Activated naive CD8-positive, alpha-beta T cell treated with anti-CD3 and anti-CD28 coated beads, Interleukin-2, amount 50 U/mL, for 24 hours (primary cell): ENCODE measurements around the gene GABARAPL2.
A peak's percentile ranks its signal among the peaks of the same experiment; 100 is the strongest.

Experiments used
- ATAC-seq: fragments of 150-1000 bp; cut with Tn5 transposase; one replicate; pipeline ENCODE4 v1.10.0; 2021
- DNase-seq: peaks from one replicate; pipeline ENCODE4 v3.0.0; 2021
- H3K27ac Mint-ChIP-seq: one replicate; pipeline ENCODE4 v1.8.0; 2021; ENCODE audit warnings: mild to moderate bottlenecking, mixed read lengths
- H3K27me3 Mint-ChIP-seq: one replicate; pipeline ENCODE4 v1.8.0; 2021; ENCODE audit warnings: mixed read lengths
- H3K36me3 Mint-ChIP-seq: one replicate; pipeline ENCODE4 v1.8.0; 2021; ENCODE audit warnings: low read depth, mixed read lengths
- H3K4me1 Mint-ChIP-seq: one replicate; pipeline ENCODE4 v1.8.0; 2021; ENCODE audit warnings: mixed read lengths
- H3K4me3 Mint-ChIP-seq: one replicate; pipeline ENCODE4 v1.8.0; 2021; ENCODE audit warnings: mild to moderate bottlenecking, moderate library complexity, mixed read lengths
- H3K9me3 Mint-ChIP-seq: one replicate; pipeline ENCODE4 v1.8.0; 2021; ENCODE audit warnings: mixed read lengths

The GABARAPL2 gene

GRCh38 chr16:75593308-75593707 lies 27.1 kb downstream of the GABARAPL2 start:
- Mint-ChIP-seq H3K27ac (no peak overlapping the region), H3K36me3 (peaks cover 23% of the 10 kb centered on the region), H3K4me3 (no peak overlapping the region), H3K4me1 (peaks cover 14% of the 10 kb centered on the region), H3K27me3 (no peaks in the 10 kb centered on the region), H3K9me3 (no peaks in the 10 kb centered on the region)
- no peak for ATAC-seq
- DNase-seq: no peak

- no peaks in the 10 kb centered on the region for H3K27me3 Mint-ChIP-seq
- ATAC-seq: peak; percentile 80
- peaks cover 14% of the 10 kb centered on the region for H3K4me1 Mint-ChIP-seq
Observed at GRCh38 chr16:75593825-75594820, 27.9 kb downstream of the GABARAPL2 start.

DNA sequence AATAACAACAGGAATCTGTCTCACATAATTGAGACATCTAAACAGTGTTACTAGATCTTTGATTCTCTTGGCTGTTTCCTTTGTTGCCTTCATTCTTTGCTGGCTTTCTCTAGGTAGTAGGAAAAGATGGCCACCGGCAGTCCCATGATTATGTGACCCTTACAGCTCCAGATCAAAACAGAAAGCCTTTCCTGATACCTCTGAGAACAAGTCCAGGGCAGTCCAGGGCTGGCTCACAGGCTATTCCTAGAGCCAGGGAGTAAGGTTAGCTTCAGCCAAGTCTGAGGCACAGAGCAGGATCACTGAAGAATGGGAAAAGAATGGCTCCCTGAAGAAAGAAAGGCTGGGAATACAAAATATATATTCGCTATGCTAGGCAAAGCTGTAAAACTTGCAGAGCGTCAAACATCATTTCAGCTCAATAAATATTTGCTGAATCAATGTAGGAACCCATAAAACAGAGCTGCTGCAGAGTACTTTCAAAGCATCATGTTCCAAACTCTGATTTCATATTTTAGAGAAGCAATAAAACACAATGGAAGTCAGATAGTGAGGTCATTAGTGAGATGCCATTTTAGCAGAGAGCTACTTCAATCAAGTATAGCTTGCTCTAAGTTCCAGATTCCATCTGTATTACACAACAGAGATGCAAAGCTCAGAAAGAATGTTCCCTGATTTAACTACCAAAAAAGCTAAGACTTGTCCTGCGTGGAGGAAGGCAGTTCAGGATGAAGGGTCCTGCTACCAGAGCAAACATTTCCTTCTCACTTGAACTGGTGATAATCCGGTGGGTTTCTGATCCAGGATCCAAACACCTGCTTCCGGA lies 33.5 kb downstream of the GABARAPL2 start:
- no peak overlapping the region for H3K27ac Mint-ChIP-seq
- peaks cover 11% of the 10 kb centered on the region for H3K4me1 Mint-ChIP-seq
- ATAC-seq (no peak), DNase-seq (no peak)
- H3K9me3 Mint-ChIP-seq: peaks cover 11% of the 10 kb centered on the region
- no peaks in the 10 kb centered on the region for H3K27me3 Mint-ChIP-seq
- no peak overlapping the region for H3K4me3 Mint-ChIP-seq
- peaks cover 62% of the 10 kb centered on the region for H3K36me3 Mint-ChIP-seq

More at GRCh38 chr16:75593825-75594820, 27.9 kb downstream of the GABARAPL2 start:
- Mint-ChIP-seq H3K4me3 (no peak overlapping the region), H3K27ac (peak overlapping the region; percentile 76), H3K9me3 (no peaks in the 10 kb centered on the region), H3K36me3 (peaks cover 24% of the 10 kb centered on the region)
- DNase-seq: peak; percentile 7

DNA sequence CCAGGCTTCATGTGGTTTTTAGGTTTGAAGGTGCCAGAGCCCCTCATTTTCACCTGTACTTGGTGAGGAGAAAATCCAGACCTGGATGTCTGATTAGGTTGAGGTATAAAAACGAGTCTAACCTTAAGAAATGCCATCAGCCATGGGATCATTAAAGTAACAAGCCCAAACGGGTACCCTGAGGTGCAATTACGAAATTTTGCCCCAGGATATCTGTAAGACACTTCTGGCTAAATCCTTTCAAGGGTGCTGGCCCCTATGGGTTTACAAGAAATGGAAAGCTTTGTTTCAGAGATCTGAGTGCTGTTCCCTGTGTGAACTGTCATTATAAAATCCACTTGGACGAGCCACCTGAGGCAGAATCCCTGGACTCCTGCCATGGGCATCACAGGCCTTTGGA lies 37.1 kb downstream of the GABARAPL2 start:
- no peak overlapping the region for H3K4me3 Mint-ChIP-seq
- peaks cover 11% of the 10 kb centered on the region for H3K9me3 Mint-ChIP-seq
- no peak for DNase-seq
- H3K4me1 Mint-ChIP-seq: peaks cover 8% of the 10 kb centered on the region
- H3K36me3 Mint-ChIP-seq: peaks cover 53% of the 10 kb centered on the region
- no peaks in the 10 kb centered on the region for H3K27me3 Mint-ChIP-seq
- H3K27ac Mint-ChIP-seq: no peak overlapping the region
- ATAC-seq: no peak

- Mint-ChIP-seq H3K4me1 (peaks cover 8% of the 10 kb centered on the region), H3K27ac (no peak overlapping the region), H3K4me3 (no peak overlapping the region), H3K27me3 (no peaks in the 10 kb centered on the region), H3K36me3 (peaks cover 42% of the 10 kb centered on the region), H3K9me3 (peaks cover 11% of the 10 kb centered on the region)
- no peak for ATAC-seq
- no peak for DNase-seq
Observed at GRCh38 chr16:75606507-75606906, 40.3 kb downstream of the GABARAPL2 start.

DNA sequence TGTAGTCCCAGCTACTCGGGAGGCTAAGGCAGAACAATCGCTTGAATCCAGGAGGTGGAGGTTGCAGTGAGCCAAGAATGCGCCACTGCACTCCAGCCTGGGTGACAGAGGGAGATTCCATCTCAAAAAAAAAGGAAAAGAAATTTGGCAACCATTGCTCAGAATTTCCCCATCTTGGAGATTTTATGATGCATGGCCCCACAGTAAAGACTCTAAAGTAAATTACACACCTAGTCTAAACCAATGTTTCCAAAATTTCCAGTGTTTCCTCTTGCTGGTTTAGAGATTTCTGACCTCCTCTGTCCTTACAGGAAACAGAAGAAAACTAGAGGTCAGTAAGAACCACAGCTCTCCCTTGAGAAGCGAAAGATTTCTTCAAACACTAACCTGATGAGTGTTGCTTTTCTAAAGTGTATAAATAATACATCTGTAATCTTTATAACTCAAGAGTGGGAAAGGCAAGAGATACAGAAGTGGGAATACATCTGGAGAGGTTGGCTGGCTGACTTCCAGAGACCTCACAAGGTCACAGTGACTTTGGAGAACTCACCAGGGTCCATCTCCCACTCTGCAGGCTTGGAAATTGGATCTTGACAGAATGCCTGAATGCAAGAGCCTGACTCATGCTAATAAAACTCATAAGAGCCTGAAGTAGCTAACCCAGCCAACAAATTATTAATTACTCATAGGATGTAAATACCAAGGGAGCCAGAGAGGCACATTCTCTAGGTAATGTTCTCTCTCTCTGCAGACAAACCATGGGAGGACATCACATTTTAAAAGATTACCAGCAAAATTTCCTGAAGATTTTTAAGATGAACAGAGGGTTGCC lies 48.1 kb downstream of the GABARAPL2 start:
- H3K4me1 Mint-ChIP-seq: peaks cover 15% of the 10 kb centered on the region
- DNase-seq: no peak
- no peak overlapping the region for H3K4me3 Mint-ChIP-seq

GRCh38 chr16:75615619-75616018 lies 49.4 kb downstream of the GABARAPL2 start:
- H3K27ac Mint-ChIP-seq: no peak overlapping the region
- H3K36me3 Mint-ChIP-seq: peaks cover 48% of the 10 kb centered on the region
- no peak overlapping the region for H3K4me3 Mint-ChIP-seq
- H3K4me1 Mint-ChIP-seq: peaks cover 23% of the 10 kb centered on the region
- no peaks in the 10 kb centered on the region for H3K27me3 Mint-ChIP-seq
- DNase-seq: no peak
- ATAC-seq: no peak
- no peaks in the 10 kb centered on the region for H3K9me3 Mint-ChIP-seq

More for the DNA sequence above, 48.1 kb downstream of the GABARAPL2 start:
- peaks cover 49% of the 10 kb centered on the region for H3K36me3 Mint-ChIP-seq
- no peak for ATAC-seq
- no peak overlapping the region for H3K27ac Mint-ChIP-seq
- no peaks in the 10 kb centered on the region for H3K9me3 Mint-ChIP-seq
- no peaks in the 10 kb centered on the region for H3K27me3 Mint-ChIP-seq

GRCh38 chr16:75616521-75617010 lies 50.4 kb downstream of the GABARAPL2 start:
- Mint-ChIP-seq H3K9me3 (no peaks in the 10 kb centered on the region), H3K4me1 (peaks cover 32% of the 10 kb centered on the region), H3K27ac (peak overlapping the region; percentile 60), H3K36me3 (peaks cover 52% of the 10 kb centered on the region), H3K27me3 (no peaks in the 10 kb centered on the region), H3K4me3 (no peak overlapping the region)
- DNase-seq (no peak), ATAC-seq (peak; percentile 76)

DNA sequence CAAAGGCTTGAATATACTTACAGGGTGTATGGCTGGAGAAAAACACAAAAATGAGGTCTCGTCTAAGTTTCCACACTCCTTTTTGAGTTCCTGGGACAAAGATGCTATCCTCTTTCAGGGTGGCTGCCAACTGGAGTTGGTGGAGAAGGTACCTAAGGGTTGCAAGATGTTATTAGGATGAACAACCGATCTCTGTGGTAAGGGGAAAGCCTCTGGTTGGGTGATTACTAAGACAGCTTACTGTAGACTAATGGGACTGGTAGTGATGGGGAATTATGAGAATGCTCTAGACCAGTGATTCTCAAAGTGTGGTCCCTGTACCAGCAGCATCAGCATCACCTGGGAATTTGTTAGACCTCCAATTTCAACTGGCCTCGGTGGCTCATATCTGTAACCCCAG lies 50.9 kb downstream of the GABARAPL2 start:
- DNase-seq: no peak
- H3K4me1 Mint-ChIP-seq: peaks cover 38% of the 10 kb centered on the region
- no peaks in the 10 kb centered on the region for H3K9me3 Mint-ChIP-seq
- peak overlapping the region; percentile 60 for H3K27ac Mint-ChIP-seq
- ATAC-seq: no peak
- peaks cover 51% of the 10 kb centered on the region for H3K36me3 Mint-ChIP-seq
- H3K27me3 Mint-ChIP-seq: no peaks in the 10 kb centered on the region
- no peak overlapping the region for H3K4me3 Mint-ChIP-seq

- H3K27me3 Mint-ChIP-seq: no peaks in the 10 kb centered on the region
- H3K9me3 Mint-ChIP-seq: no peaks in the 10 kb centered on the region
- H3K4me3 Mint-ChIP-seq: no peak overlapping the region
- no peak for DNase-seq
- H3K4me1 Mint-ChIP-seq: peaks cover 48% of the 10 kb centered on the region
- no peak overlapping the region for H3K27ac Mint-ChIP-seq
- no peak for ATAC-seq
- H3K36me3 Mint-ChIP-seq: peaks cover 46% of the 10 kb centered on the region
Observed at GRCh38 chr16:75618780-75619179, 52.6 kb downstream of the GABARAPL2 start.

- Mint-ChIP-seq H3K36me3 (peaks cover 47% of the 10 kb centered on the region), H3K27ac (peak overlapping the region; percentile 96), H3K4me3 (peak overlapping the region; percentile 95), H3K4me1 (peaks cover 51% of the 10 kb centered on the region), H3K27me3 (no peaks in the 10 kb centered on the region), H3K9me3 (no peaks in the 10 kb centered on the region)
- ATAC-seq (peak; percentile 16), DNase-seq (no peak)
Observed at GRCh38 chr16:75620326-75621169, 54.4 kb downstream of the GABARAPL2 start.

GRCh38 chr16:75621170-75621477 lies 54.9 kb downstream of the GABARAPL2 start:
- Mint-ChIP-seq H3K27me3 (no peaks in the 10 kb centered on the region), H3K4me3 (peak overlapping the region; percentile 95), H3K9me3 (no peaks in the 10 kb centered on the region), H3K27ac (peak overlapping the region; percentile 96), H3K4me1 (peaks cover 50% of the 10 kb centered on the region), H3K36me3 (peaks cover 49% of the 10 kb centered on the region)
- DNase-seq (no peak), ATAC-seq (no peak)
